H1 (cell line): ENCODE measurements around the gene ROBO2. TPM values are rescaled to one million over a fixed set of nuclear protein-coding genes. Genes with fewer than 3 reads are reported as not detected.

Experiments used
- TBP ChIP-seq: IDR thresholded peaks from 2 replicates; pipeline ENCODE4 v1.6.1; 2011; ENCODE audit warnings: low read depth, low read length, improper control_type of control experiment
- polyA plus RNA-seq, 7 experiments: library from polyadenylated mRNA; depleted of rRNA in 3 of 7; stranded (reverse) in 5 of 7; unstranded in 2 of 7; fragments of >200 nt in 5 of 7; fragments of 200-250 nt in 2 of 7; gene quantifications; 1 replicate in 5 of 7; 2 replicates in 1 of 7; 4 replicates in 1 of 7; pipeline versions ENCODE4 v1.2.1 to v1.2.3, GENCODE V29; 2011 to 2013; ENCODE audit warnings: missing spikeins in 2 of 7, mixed read lengths in 2 of 7
- total RNA-seq: library from RNA; stranded (reverse); fragmentation: NEBNext Ultra II Directional; extraction: Animal tissue kit (Norgen Biotek cat#: 25700); gene quantifications from 2 replicates; pipeline ENCODE4 v1.2.1, GENCODE V29; 2021
- TF ChIP-seq, protein P1 (sequence below): IDR thresholded peaks from 2 replicates; pipeline ENCODE4 v1.6.1; 2012; ENCODE audit warnings: inconsistent platforms

Gene ROBO2
- total and polyA plus RNA-seq, 2 of the 8 experiments (the other 6 are each of a cell fraction or from before 2014, with no cell fraction given), result 1.5 to 2.9 TPM

DNA sequence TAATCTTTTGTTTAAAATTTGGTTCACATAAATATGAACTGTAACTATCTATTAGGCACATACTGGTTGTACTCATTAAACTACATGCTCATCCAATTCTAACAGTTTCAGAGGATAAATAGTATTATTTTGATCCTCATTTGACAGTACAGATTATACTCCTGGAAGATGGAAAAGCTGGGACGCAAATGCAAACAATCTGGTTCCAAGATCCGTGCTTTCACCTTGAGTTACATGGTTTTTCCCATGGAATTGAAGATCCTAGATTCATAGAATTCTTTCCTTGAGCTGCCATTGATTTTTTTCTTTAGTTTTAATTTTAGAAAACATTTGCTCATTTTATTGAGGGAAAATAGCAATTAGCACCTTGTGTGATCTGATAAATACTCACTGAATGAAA is 285.8 kb downstream of the ROBO2 start (continued):
- TF ChIP-seq, protein P1, sequence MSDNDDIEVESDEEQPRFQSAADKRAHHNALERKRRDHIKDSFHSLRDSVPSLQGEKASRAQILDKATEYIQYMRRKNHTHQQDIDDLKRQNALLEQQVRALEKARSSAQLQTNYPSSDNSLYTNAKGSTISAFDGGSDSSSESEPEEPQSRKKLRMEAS, result no peak
- no peak for TF ChIP-seq TBP
